Naive thymus-derived CD4-positive, alpha-beta T cell (primary cell): ENCODE measurements around the gene ALPG. TPM values are rescaled to one million over a fixed set of nuclear protein-coding genes. Genes with fewer than 3 reads are reported as not detected.
"Not testable (repeated sequence)": the region's sequence is repeated elsewhere in the genome, so short reads cannot be mapped to it uniquely, and the experiment has no call there.

Source experiments
- ATAC-seq: fragments of 150-1000 bp; cut with Tn5 transposase; 2 replicates; pipeline ENCODE4 v1.10.0; 2021; ENCODE audit warnings: mild to moderate bottlenecking, moderate library complexity
- CTCF ChIA-PET: fragments of 350-600 bp; sonication (Branson Sonifier 250); formaldehyde crosslinking; loops from one replicate; lab custom pipeline; 2021; ENCODE audit warnings: antibody characterized with exemption; lab: Charles Lee
- POLR2A ChIA-PET: fragments of 350-600 bp; sonication (Branson Sonifier 250); formaldehyde crosslinking; loops from one replicate; lab custom pipeline; 2021; ENCODE audit warnings: antibody characterized with exemption, inconsistent platforms; lab: Charles Lee
- DNase-seq, 9 donors: peaks; one replicate each; pipeline versions ENCODE4 v3.0.0 to v3.0.0-alpha.2; 2020 to 2022; ENCODE audit warnings: mixed read lengths in 1 of 9
- H3K27ac ChIP-seq: one replicate; pipeline ENCODE4 v1.7.0; 2013; ENCODE audit warnings: mild to moderate bottlenecking, low read depth, low read length, moderate library complexity
- H3K27me3 ChIP-seq, 2 donors: one replicate each; pipeline ENCODE4 v1.7.0; 2013; ENCODE audit warnings: low read length in 2 of 2, mild to moderate bottlenecking in 2 of 2, moderate library complexity in 2 of 2; ENCODE audit not compliant: control insufficient read depth in 2 of 2, insufficient read depth in 2 of 2
- H3K36me3 ChIP-seq, 3 experiments: 1 replicate in 2 of 3; 2 replicates in 1 of 3; pipeline ENCODE4 v1.7.0; 2013; ENCODE audit warnings: low read length in 3 of 3, mild to moderate bottlenecking in 3 of 3, moderate library complexity in 1 of 3; ENCODE audit not compliant: insufficient read depth in 3 of 3, control insufficient read depth in 2 of 3
- H3K4me1 ChIP-seq, 2 donors: one replicate each; pipeline ENCODE4 v1.7.0; 2013; ENCODE audit warnings: low read length in 2 of 2, mild to moderate bottlenecking in 2 of 2, moderate library complexity in 1 of 2; ENCODE audit not compliant: control insufficient read depth in 2 of 2, insufficient read depth in 2 of 2
- H3K4me3 ChIP-seq: 2 replicates; pipeline ENCODE4 v1.7.0; 2013; ENCODE audit warnings: mild to moderate bottlenecking, low read length
- H3K9me3 ChIP-seq, 3 experiments: 1 replicate in 2 of 3; 2 replicates in 1 of 3; pipeline ENCODE4 v1.7.0; 2013; ENCODE audit warnings: low read length in 3 of 3; ENCODE audit not compliant: control insufficient read depth in 2 of 3
- H3K27ac Mint-ChIP-seq, 9 donors: one replicate each; pipeline ENCODE4 v1.8.0; 2020 to 2022; ENCODE audit warnings: mixed read lengths in 9 of 9, mild to moderate bottlenecking in 8 of 9, moderate library complexity in 5 of 9, inconsistent platforms in 2 of 9
- H3K27me3 Mint-ChIP-seq, 5 donors: one replicate each; pipeline ENCODE4 v1.8.0; 2021 to 2022; ENCODE audit warnings: mixed read lengths in 5 of 5, mild to moderate bottlenecking in 1 of 5
- H3K36me3 Mint-ChIP-seq, 5 donors: one replicate each; pipeline ENCODE4 v1.8.0; 2020 to 2022; ENCODE audit warnings: mixed read lengths in 5 of 5, mild to moderate bottlenecking in 3 of 5, inconsistent platforms in 1 of 5
- H3K4me1 Mint-ChIP-seq, 7 donors: one replicate each; pipeline ENCODE4 v1.8.0; 2020 to 2022; ENCODE audit warnings: mixed read lengths in 7 of 7, mild to moderate bottlenecking in 3 of 7, inconsistent platforms in 1 of 7
- H3K4me3 Mint-ChIP-seq, 10 donors: one replicate each; pipeline ENCODE4 v1.8.0; 2020 to 2022; ENCODE audit warnings: mild to moderate bottlenecking in 10 of 10, mixed read lengths in 10 of 10, moderate library complexity in 6 of 10, inconsistent platforms in 2 of 10
- H3K9me3 Mint-ChIP-seq, 11 donors: one replicate each; pipeline ENCODE4 v1.8.0; 2020 to 2022; ENCODE audit warnings: mixed read lengths in 11 of 11, mild to moderate bottlenecking in 4 of 11, inconsistent platforms in 1 of 11, moderate library complexity in 1 of 11
- intact Hi-C, 2 donors: fragments of 100-400 bp; cut with micrococcal nuclease; formaldehyde crosslinking; loops; one replicate each; pipeline ENCODE4 v1.15.1; 2023
- polyA plus RNA-seq, 2 donors: library from polyadenylated mRNA; unstranded; fragments of 300-500 nt; fragmentation: Illumina TruSeq; gene quantifications; one replicate each; pipeline ENCODE4 v1.2.3, GENCODE V29; 2021
- total RNA-seq, 6 experiments: library from RNA in 5 of 6; stranded (reverse) in 5 of 6; gene quantifications; 1 replicate in 5 of 6; 2 replicates in 1 of 6; pipeline ENCODE4 v1.2.3 and lab custom pipeline; 2021 to 2026

ALPG gene
- total RNA-seq (not detected), polyA plus RNA-seq (not detected), total RNA-seq (lab: John Stamatoyannopoulos, UW) (not detected)

GRCh38 chr2:232406556-232407310 lies at the start of gene ALPG:
ALPG (plus strand) TSS chr2:232406844; CDS start chr2:232406895, 51 bp downstream.
- H3K27ac Mint-ChIP-seq = no peak within 1 kb of the TSS
- Histone ChIP-seq H3K27me3 (no peaks in the 10 kb centered on the region), H3K4me3 (no peak within 1 kb of the TSS), H3K9me3 (no peaks in the 10 kb centered on the region), H3K36me3 (no peaks in the 10 kb centered on the region), H3K4me1 (no peaks in the 10 kb centered on the region), H3K27ac (no peak within 1 kb of the TSS)
- no peak for DNase-seq
- intact Hi-C loops = no loop called here
- peaks cover 0 to 16% (median 11%) of the 10 kb centered on the region in 5 donors for H3K27me3 Mint-ChIP-seq
- H3K9me3 Mint-ChIP-seq = no peaks in the 10 kb centered on the region
- ChIA-PET CTCF (no interaction called here), POLR2A (no interaction called here)
- no peak within 1 kb of the TSS for H3K4me3 Mint-ChIP-seq
- ATAC-seq = no peak
- no peaks in the 10 kb centered on the region for H3K4me1 Mint-ChIP-seq
- no peaks in the 10 kb centered on the region for H3K36me3 Mint-ChIP-seq

- peaks cover 0 to 5% (median 0%) of the 10 kb centered on the region in 11 donors for H3K9me3 Mint-ChIP-seq
- no peak for ATAC-seq
- Histone ChIP-seq H3K36me3 (no peaks in the 10 kb centered on the region), H3K4me1 (peaks cover 0 to 17% of the 10 kb centered on the region in 2 donors), H3K9me3 (no peaks in the 10 kb centered on the region), H3K27me3 (no peaks in the 10 kb centered on the region), H3K4me3 (no peak overlapping the region), H3K27ac (no peak overlapping the region)
- ChIA-PET CTCF (no interaction called here), POLR2A (no interaction called here)
- peaks cover 0 to 7% (median 3%) of the 10 kb centered on the region in 5 donors for H3K27me3 Mint-ChIP-seq
- no peak overlapping the region for H3K4me3 Mint-ChIP-seq
- peaks cover 20 to 37% (median 30%) of the 10 kb centered on the region in 7 donors for H3K4me1 Mint-ChIP-seq
- no peak for DNase-seq
- no peak overlapping the region for H3K27ac Mint-ChIP-seq
- intact Hi-C loops = no loop called here
- H3K36me3 Mint-ChIP-seq = peaks cover 0 to 1% (median 0%) of the 10 kb centered on the region in 5 donors
Measured at GRCh38 chr2:232361646-232362045, 45.0 kb upstream of the ALPG start.

GRCh38 chr2:232362174-232362900 lies 44.3 kb upstream of the ALPG start:
- no peak for DNase-seq
- H3K36me3 Mint-ChIP-seq = peaks cover 0 to 1% (median 0%) of the 10 kb centered on the region in 5 donors
- no peak for ATAC-seq
- CTCF ChIA-PET = no interaction called here
- peak overlapping the region in 8 of 10 donors; percentile 6 to 86 (median 50) for H3K4me3 Mint-ChIP-seq
- H3K9me3 ChIP-seq = no peaks in the 10 kb centered on the region
- POLR2A ChIA-PET = no interaction called here
- no peaks in the 10 kb centered on the region for H3K27me3 ChIP-seq
- H3K4me1 ChIP-seq = peaks cover 0 to 17% of the 10 kb centered on the region in 2 donors
- H3K4me3 ChIP-seq = no peak overlapping the region
- H3K9me3 Mint-ChIP-seq = peaks cover 0 to 2% (median 0%) of the 10 kb centered on the region in 11 donors
- no peaks in the 10 kb centered on the region for H3K36me3 ChIP-seq
- H3K27me3 Mint-ChIP-seq = peaks cover 0 to 3% (median 0%) of the 10 kb centered on the region in 5 donors
- intact Hi-C loops = no loop called here
- H3K27ac Mint-ChIP-seq = peak overlapping the region in 5 of 9 donors; percentile 14 to 76 (median 33)
- H3K4me1 Mint-ChIP-seq = peaks cover 20 to 37% (median 30%) of the 10 kb centered on the region in 7 donors
- H3K27ac ChIP-seq = no peak overlapping the region

- peaks cover 0 to 17% of the 10 kb centered on the region in 2 donors for H3K4me1 ChIP-seq
- H3K36me3 ChIP-seq, H3K36me3 Mint-ChIP-seq, ATAC-seq, H3K9me3 ChIP-seq, CTCF ChIA-PET, intact Hi-C loops, DNase-seq, H3K9me3 Mint-ChIP-seq, H3K27me3 ChIP-seq, H3K27me3 Mint-ChIP-seq: not testable (repeated sequence)
- H3K4me3 ChIP-seq = peak overlapping the region; percentile 47
- POLR2A ChIA-PET = interaction anchor here (0.5 kb wide), 1 partner anchor 41 kb away, joined by 3 read pairs; no protein-coding TSS in a partner anchor
- peak overlapping the region; percentile 61 for H3K27ac ChIP-seq
- Mint-ChIP-seq H3K4me3 (peak overlapping the region; percentile 84 to 98 (median 92)), H3K4me1 (peaks cover 20 to 37% (median 30%) of the 10 kb centered on the region in 7 donors), H3K27ac (peak overlapping the region; percentile 88 to 97 (median 89))
Measured at GRCh38 chr2:232363064-232363783, 43.4 kb upstream of the ALPG start.

GRCh38 chr2:232363784-232364615 lies 42.6 kb upstream of the ALPG start:
- CTCF ChIA-PET = interaction anchor here (0.8 kb wide), 1 partner anchor 456 kb away, joined by 3 read pairs; no protein-coding TSS in a partner anchor
- Histone ChIP-seq H3K27me3 (no peaks in the 10 kb centered on the region), H3K9me3 (no peaks in the 10 kb centered on the region), H3K27ac (peak overlapping the region; percentile 61), H3K4me3 (peak overlapping the region; percentile 47), H3K4me1 (peaks cover 0 to 17% of the 10 kb centered on the region in 2 donors), H3K36me3 (no peaks in the 10 kb centered on the region)
- peaks cover 0 to 1% (median 0%) of the 10 kb centered on the region in 5 donors for H3K36me3 Mint-ChIP-seq
- peak overlapping the region; percentile 84 to 98 (median 92) for H3K4me3 Mint-ChIP-seq
- no peaks in the 10 kb centered on the region for H3K27me3 Mint-ChIP-seq
- DNase-seq (peak in 6 of 9 donors; percentile 19 to 48 (median 40)), ATAC-seq (peak; percentile 37)
- H3K27ac Mint-ChIP-seq = peak overlapping the region; percentile 88 to 97 (median 89)
- POLR2A ChIA-PET = interaction anchor here (0.5 kb wide), 1 partner anchor 42 kb away, joined by 3 read pairs; no protein-coding TSS in a partner anchor
- H3K4me1 Mint-ChIP-seq = peaks cover 20 to 37% (median 30%) of the 10 kb centered on the region in 7 donors
- intact Hi-C loops = no loop called here
- H3K9me3 Mint-ChIP-seq = peaks cover 0 to 2% (median 0%) of the 10 kb centered on the region in 11 donors
